HAP-1 (cell line): Measurements from ENCODE around the gene C1orf141.
"Not testable (repeated sequence)": the region's sequence is repeated elsewhere in the genome, so short reads cannot be mapped to it uniquely, and the experiment has no call there.

Experiments
- DNase-seq, 2 experiments: peaks; one replicate each; pipeline ENCODE4 v3.0.0-alpha.2; 2016 to 2020; ENCODE audit warnings: low spot score in 2 of 2
- H3K27me3 ChIP-seq: fragments of 250-450 bp; sonication (Bioruptor Pico); 2 replicates; pipeline ENCODE4 v1.5.1; 2020; ENCODE audit warnings: low read depth, mild to moderate bottlenecking, moderate library complexity
- H3K36me3 ChIP-seq: fragments of 250-450 bp; sonication (Bioruptor Pico); replicated peaks from 2 replicates; pipeline ENCODE4 v1.5.1; 2020; ENCODE audit warnings: mild to moderate bottlenecking
- H3K4me1 ChIP-seq: fragments of 250-450 bp; sonication (Bioruptor Pico); 2 replicates; pipeline ENCODE4 v1.5.1; 2020; ENCODE audit warnings: mild to moderate bottlenecking
- H3K4me3 ChIP-seq: fragments of 250-450 bp; sonication (Bioruptor Pico); 2 replicates; pipeline ENCODE4 v1.5.1; 2020; ENCODE audit warnings: mild to moderate bottlenecking, moderate library complexity
- H3K9me3 ChIP-seq: fragments of 250-450 bp; sonication (Bioruptor Pico); 2 replicates; pipeline ENCODE4 v1.5.1; 2020; ENCODE audit warnings: mild to moderate bottlenecking, moderate library complexity
- in situ Hi-C: fragments of 300-500 bp; cut with MboI; formaldehyde crosslinking; loops from 3 replicates; pipeline ENCODE4 v1.14.3; 2020; ENCODE audit warnings: low sequenced_read_pairs, inconsistent platforms, mixed read lengths

The C1orf141 gene

GRCh38 chr1:67150931-67151330 lies 16.2 kb upstream of the C1orf141 start:
- Histone ChIP-seq H3K4me1 (no peaks in the 10 kb centered on the region), H3K27me3 (no peaks in the 10 kb centered on the region)
- in situ Hi-C loops: no loop called here

DNA sequence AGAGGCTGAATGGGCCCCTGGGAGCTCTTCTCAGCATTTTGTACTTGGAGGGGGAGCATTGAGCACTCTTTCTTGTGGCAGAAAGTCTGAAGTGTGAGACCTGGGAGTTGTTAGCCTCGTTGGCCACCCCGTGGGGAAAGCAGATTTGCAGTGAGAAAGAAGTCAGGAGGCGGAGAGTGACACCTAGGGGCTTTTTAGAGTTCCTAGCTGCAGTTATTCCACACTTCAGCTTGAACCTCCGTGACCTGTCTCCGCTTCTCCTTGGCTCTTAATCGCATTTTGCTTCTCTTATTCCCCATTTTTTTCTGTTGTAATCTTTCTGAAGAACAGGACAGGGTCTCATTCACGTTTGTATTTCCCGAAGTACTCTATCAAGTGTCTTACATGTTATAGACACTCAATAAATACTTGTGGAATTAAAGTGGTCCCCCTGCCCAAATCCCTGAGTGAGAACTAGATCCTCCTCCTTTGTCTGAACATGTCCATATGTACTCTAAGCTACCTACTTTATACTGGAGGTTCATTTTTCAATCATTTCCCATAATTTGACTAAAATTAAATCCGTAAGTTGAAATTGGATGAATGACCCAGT lies 14.5 kb upstream of the C1orf141 start:
- in situ Hi-C loops: loop anchor here (10.0 kb wide), 2 partner anchors 154 to 384 kb away; no protein-coding TSS in a partner anchor
- no peaks in the 10 kb centered on the region for H3K9me3 ChIP-seq
- DNase-seq: peak; percentile 57 to 71
- no peaks in the 10 kb centered on the region for H3K36me3 ChIP-seq
- H3K4me1 ChIP-seq: no peaks in the 10 kb centered on the region
- no peak overlapping the region for H3K4me3 ChIP-seq
- no peaks in the 10 kb centered on the region; the same call in 1 of the 2 replicates for H3K27me3 ChIP-seq

More at GRCh38 chr1:67150931-67151330, 16.2 kb upstream of the C1orf141 start:
- no peaks in the 10 kb centered on the region for H3K36me3 ChIP-seq
- no peaks in the 10 kb centered on the region for H3K9me3 ChIP-seq
- H3K4me3 ChIP-seq: no peak overlapping the region
- DNase-seq: no peak

DNA sequence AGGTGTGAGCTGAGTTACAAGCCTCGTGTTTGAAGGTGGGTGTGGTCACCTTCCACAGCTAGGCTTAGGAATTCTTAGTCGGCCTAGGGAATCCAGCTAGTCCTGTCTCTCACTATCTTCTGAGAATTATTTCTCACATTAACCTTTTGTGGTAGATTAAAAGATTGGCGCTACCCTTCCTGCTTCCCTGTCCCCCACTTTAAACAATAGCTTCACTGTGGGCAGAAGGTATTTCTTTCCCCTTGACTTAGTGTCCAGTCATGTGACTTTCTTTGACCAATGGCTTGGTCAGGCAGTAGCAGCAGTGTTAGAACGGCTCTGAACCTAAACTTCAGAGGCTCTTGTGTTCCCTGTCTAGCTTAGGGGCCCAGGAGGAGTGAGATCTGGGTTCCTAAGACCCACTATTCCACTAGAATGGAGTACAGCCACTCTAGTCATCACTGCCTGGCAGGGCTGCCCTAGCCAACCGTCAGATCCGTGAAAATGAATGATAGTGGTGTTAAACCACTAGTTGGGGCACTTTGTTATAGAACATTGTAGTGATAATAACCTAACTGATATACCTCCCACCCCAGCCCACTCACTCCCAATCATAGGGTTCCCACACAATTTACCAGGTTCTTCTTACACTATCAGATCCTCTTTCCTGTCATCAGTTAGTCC lies 13.9 kb upstream of the C1orf141 start:
- Histone ChIP-seq H3K4me1 (no peaks in the 10 kb centered on the region), H3K36me3 (no peaks in the 10 kb centered on the region), H3K9me3 (no peaks in the 10 kb centered on the region), H3K27me3 (peaks cover 3% of the 10 kb centered on the region; the same call in 1 of the 2 replicates), H3K4me3 (no peak overlapping the region)
- in situ Hi-C loops: loop anchor here (10.0 kb wide), 2 partner anchors 154 to 384 kb away; no protein-coding TSS in a partner anchor
- DNase-seq: no peak

- in situ Hi-C loops: loop anchor here (10.0 kb wide), 2 partner anchors 153 to 383 kb away; no protein-coding TSS in a partner anchor
- not testable (repeated sequence) for H3K27me3 ChIP-seq, H3K4me3 ChIP-seq, DNase-seq, H3K4me1 ChIP-seq, H3K36me3 ChIP-seq, H3K9me3 ChIP-seq
Measured at GRCh38 chr1:67147973-67148372, 13.2 kb upstream of the C1orf141 start.

GRCh38 chr1:67146539-67146938 lies 11.8 kb upstream of the C1orf141 start:
- Histone ChIP-seq H3K4me1 (no peaks in the 10 kb centered on the region), H3K4me3 (no peak overlapping the region), H3K9me3 (no peaks in the 10 kb centered on the region), H3K27me3 (peaks cover 3% of the 10 kb centered on the region; the same call in 1 of the 2 replicates), H3K36me3 (no peaks in the 10 kb centered on the region)
- no peak for DNase-seq
- in situ Hi-C loops: loop anchor here (10.0 kb wide), 2 partner anchors 152 to 382 kb away; no protein-coding TSS in a partner anchor

DNA sequence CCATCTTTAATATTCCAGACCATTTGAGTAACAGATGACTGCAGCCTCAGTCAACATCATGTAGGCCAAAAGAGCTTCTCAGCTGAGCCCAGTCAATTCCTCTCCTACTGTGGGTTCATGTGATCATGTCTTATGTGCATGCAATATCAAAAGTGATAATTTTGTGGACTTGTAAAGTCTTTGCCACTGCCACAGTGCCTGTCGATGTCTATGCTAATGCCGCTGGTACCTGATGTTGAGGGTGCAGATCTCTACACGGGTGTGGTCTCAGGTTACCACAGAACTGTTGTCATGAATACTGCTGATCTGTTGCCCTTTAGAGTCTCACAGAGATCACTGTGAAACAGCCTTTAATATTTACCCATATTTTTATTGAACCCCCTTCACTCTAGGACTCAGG lies 11.3 kb upstream of the C1orf141 start:
- in situ Hi-C loops: loop anchor here (10.0 kb wide), 2 partner anchors 151 to 381 kb away; no protein-coding TSS in a partner anchor
- H3K36me3 ChIP-seq: no peaks in the 10 kb centered on the region
- no peaks in the 10 kb centered on the region for H3K9me3 ChIP-seq
- no peaks in the 10 kb centered on the region for H3K4me1 ChIP-seq
- H3K4me3 ChIP-seq: no peak overlapping the region
- DNase-seq: no peak
- H3K27me3 ChIP-seq: peaks cover 3% of the 10 kb centered on the region; the same call in 1 of the 2 replicates

- in situ Hi-C loops: loop anchor here (10.0 kb wide), 2 partner anchors 150 to 380 kb away; no protein-coding TSS in a partner anchor
- Histone ChIP-seq H3K36me3 (no peaks in the 10 kb centered on the region), H3K9me3 (no peaks in the 10 kb centered on the region), H3K4me1 (no peaks in the 10 kb centered on the region), H3K4me3 (no peak overlapping the region), H3K27me3 (peaks cover 3% of the 10 kb centered on the region; the same call in 1 of the 2 replicates)
- DNase-seq: peak in 1 of 2 experiments; percentile 11
Measured at GRCh38 chr1:67144696-67145095, 9.9 kb upstream of the C1orf141 start.

DNA sequence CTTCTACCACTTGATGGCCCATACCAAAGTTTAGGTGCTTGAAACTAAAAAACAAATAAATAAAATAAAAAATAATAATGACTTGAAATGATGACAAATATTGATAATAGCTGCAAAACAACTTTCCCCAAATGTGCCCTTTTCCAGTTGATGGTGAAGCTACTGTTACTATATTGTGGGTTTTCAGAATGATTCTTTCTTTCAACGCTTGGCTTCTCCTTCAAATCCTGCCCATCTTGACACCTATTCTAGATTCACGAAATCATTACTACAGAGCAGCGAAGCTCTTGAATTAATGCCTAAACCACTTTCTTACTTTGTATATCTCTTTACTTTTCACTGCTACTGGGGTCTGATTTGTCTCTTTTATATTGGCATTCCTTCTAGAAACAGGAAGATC lies 9.2 kb upstream of the C1orf141 start:
- H3K36me3 ChIP-seq: no peaks in the 10 kb centered on the region
- in situ Hi-C loops: loop anchor here (10.0 kb wide), 2 partner anchors 149 to 379 kb away; no protein-coding TSS in a partner anchor
- no peak overlapping the region for H3K4me3 ChIP-seq
- H3K27me3 ChIP-seq: peaks cover 3% of the 10 kb centered on the region; the same call in 1 of the 2 replicates
- no peaks in the 10 kb centered on the region for H3K9me3 ChIP-seq
- no peak for DNase-seq
- no peaks in the 10 kb centered on the region for H3K4me1 ChIP-seq

DNA sequence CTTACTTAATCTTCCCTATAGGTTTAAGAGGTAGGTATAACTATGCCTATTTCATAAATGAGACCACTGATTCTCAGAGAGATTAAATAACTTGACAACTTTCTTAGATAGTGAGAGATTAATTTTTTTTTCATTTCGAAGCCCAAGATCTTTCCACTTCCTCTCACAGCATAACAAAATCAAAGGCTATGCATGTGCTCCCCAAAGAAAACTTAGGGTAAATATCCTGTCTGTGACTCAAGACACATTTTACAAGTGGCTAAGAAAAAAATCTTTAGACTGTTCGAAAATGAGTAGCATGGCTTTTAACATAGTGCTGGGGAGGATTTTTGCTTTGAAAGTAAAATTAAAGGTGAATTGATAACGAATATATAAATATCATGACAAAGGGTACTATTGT lies 8.2 kb upstream of the C1orf141 start:
- peaks cover 3% of the 10 kb centered on the region; the same call in 1 of the 2 replicates for H3K27me3 ChIP-seq
- H3K4me1 ChIP-seq: no peaks in the 10 kb centered on the region
- in situ Hi-C loops: loop anchor here (10.0 kb wide), 2 partner anchors 148 to 378 kb away; no protein-coding TSS in a partner anchor
- no peak for DNase-seq
- no peak overlapping the region for H3K4me3 ChIP-seq
- H3K36me3 ChIP-seq: no peaks in the 10 kb centered on the region
- no peaks in the 10 kb centered on the region for H3K9me3 ChIP-seq

DNA sequence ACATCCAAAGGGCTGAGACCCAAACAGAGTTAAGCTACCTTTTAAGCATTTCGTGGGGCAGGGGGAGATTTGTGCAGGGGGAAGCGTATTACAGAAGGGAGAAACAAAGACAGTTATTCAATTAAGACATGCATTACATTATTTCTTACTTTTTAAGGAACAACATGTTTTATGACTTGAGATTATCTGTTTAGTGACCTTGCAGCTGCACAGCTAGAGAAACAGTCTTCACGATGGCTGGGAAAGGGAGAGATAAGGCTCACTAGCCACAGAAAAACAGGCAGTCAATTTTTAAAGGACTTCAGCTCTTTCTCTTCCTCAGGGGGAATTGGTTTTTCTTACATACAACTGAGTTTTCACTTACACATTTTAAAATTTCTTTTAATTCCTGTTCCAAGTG lies 7.1 kb upstream of the C1orf141 start:
- H3K36me3 ChIP-seq, H3K4me3 ChIP-seq, H3K4me1 ChIP-seq, DNase-seq, H3K9me3 ChIP-seq, H3K27me3 ChIP-seq: not testable (repeated sequence)
- in situ Hi-C loops: loop anchor here (10.0 kb wide), 2 partner anchors 147 to 377 kb away; no protein-coding TSS in a partner anchor

GRCh38 chr1:67140460-67140859 lies 5.7 kb upstream of the C1orf141 start:
- in situ Hi-C loops: loop anchor here (10.0 kb wide), 2 partner anchors 146 to 376 kb away; no protein-coding TSS in a partner anchor
- H3K4me3 ChIP-seq: no peak overlapping the region
- H3K27me3 ChIP-seq: peaks cover 3% of the 10 kb centered on the region; the same call in 1 of the 2 replicates
- H3K4me1 ChIP-seq: no peaks in the 10 kb centered on the region
- no peak for DNase-seq
- no peaks in the 10 kb centered on the region for H3K9me3 ChIP-seq
- no peaks in the 10 kb centered on the region for H3K36me3 ChIP-seq

DNA sequence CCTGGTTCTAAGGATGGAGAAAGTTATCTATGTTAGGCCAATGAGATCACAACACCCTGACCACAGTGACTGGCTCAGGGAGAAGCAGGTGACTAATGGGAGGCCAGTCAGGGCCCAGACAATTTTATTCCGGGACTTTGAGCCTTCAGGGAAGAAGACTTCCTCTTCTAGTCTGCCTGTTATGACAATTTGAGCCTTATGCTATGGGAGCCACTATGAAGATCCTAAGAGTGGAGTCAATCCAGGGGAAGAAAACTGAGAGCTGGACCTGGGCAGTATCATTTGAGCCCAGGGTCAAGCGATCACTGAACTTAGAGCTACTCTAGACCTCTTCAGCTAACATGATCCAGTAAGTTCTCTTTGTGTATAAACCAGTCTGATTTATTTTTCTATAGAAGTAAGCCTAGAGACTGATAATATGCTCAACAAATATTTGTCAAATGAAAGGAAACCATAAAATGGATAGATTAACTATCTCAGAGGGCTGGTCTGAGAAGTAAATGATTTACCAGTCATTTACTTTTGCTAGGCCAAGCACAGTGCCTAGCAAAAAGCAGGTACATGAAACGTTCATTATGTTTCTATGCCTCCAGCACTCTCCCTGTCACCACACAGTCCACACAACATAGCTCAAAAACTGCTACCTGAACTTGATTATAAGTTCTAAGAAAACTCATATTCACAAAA lies 4.2 kb upstream of the C1orf141 start:
- no peaks in the 10 kb centered on the region for H3K9me3 ChIP-seq
- peaks cover 1% of the 10 kb centered on the region; the same call in 1 of the 2 replicates for H3K27me3 ChIP-seq
- H3K36me3 ChIP-seq: no peaks in the 10 kb centered on the region
- DNase-seq: no peak
- no peaks in the 10 kb centered on the region for H3K4me1 ChIP-seq
- H3K4me3 ChIP-seq: no peak overlapping the region
- in situ Hi-C loops: no loop called here

DNA sequence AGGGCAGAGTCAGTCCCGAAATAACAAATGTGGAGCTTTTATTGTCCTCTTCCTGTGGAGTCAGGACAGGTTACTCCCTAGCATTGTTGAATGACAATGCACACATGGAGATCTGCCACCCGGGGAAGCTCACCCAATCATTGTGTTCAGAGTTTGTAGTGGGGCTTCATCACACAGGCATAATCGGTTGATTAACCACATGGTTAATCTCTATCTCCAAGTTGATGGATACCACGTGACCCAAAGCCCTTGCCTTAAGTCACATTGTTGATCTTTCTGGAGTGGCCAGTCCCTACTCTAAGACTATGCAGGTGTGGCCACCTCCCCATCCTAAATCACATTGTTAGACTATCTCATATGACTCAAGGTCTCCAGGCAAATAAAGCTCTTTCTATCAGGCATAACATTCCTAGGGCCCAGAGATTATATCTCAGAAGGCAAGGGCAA lies 2.6 kb upstream of the C1orf141 start:
- in situ Hi-C loops: no loop called here
- no peak for DNase-seq
- no peak overlapping the region for H3K4me3 ChIP-seq
- H3K4me1 ChIP-seq: no peaks in the 10 kb centered on the region
- H3K9me3 ChIP-seq: no peaks in the 10 kb centered on the region
- no peaks in the 10 kb centered on the region for H3K36me3 ChIP-seq
- no peaks in the 10 kb centered on the region for H3K27me3 ChIP-seq
